ENCODE results near the gene PCDHGC4.

- peak; percentile 91 for TF ChIP-seq CTCF (conservative IDR thresholded peaks at IDR 0.05)
- TF ChIP-seq ZFX (IDR thresholded peaks at IDR 0.05), result no peak
Observed at GRCh38 chr5:141512390-141512910, 27.6 kb downstream of the PCDHGC4 start.
